Measurements from ENCODE around the gene CHST1.

Gene CHST1

GRCh38 chr11:45599161-45599943 lies 66.1 kb downstream of the CHST1 start:
- no peak for DNase-seq

Data from T-helper 2 cell (primary cell).